Mesenchymal stem cell (in vitro differentiated cells and primary cell): ENCODE data around the gene BCAR1.

Experiments used
- DNase-seq: peaks from one replicate; pipeline ENCODE4 v3.0.0-alpha.2; 2013
- H2AFZ ChIP-seq: one replicate; pipeline ENCODE4 v1.6.1; 2013; ENCODE audit warnings: low read depth, mild to moderate bottlenecking, control low read depth, inconsistent platforms, low read length, moderate library complexity
- H2AK5ac ChIP-seq: 2 replicates; pipeline ENCODE4 v1.6.1; 2013; ENCODE audit warnings: low read length, moderate library complexity, mild to moderate bottlenecking, inconsistent platforms; ENCODE audit not compliant: severe bottlenecking
- H2BK120ac ChIP-seq: one replicate; pipeline ENCODE4 v1.6.1; 2013; ENCODE audit warnings: low read depth, mild to moderate bottlenecking, inconsistent platforms, low read length, moderate library complexity
- H2BK12ac ChIP-seq, 2 experiments: one replicate each; pipeline ENCODE4 v1.6.1; 2013; ENCODE audit warnings: inconsistent platforms in 2 of 2, low read length in 2 of 2, mild to moderate bottlenecking in 2 of 2, moderate library complexity in 2 of 2, control low read depth in 1 of 2
- H2BK15ac ChIP-seq: one replicate; pipeline ENCODE4 v1.6.1; 2013; ENCODE audit warnings: mild to moderate bottlenecking, low read depth, inconsistent platforms; ENCODE audit not compliant: poor library complexity, severe bottlenecking
- H2BK5ac ChIP-seq: 2 replicates; pipeline ENCODE4 v1.6.1; 2013; ENCODE audit warnings: low read depth, mild to moderate bottlenecking, low read length, control low read depth, inconsistent platforms; ENCODE audit not compliant: poor library complexity, severe bottlenecking
- H3K14ac ChIP-seq, 2 experiments: one replicate each; pipeline ENCODE4 v1.6.1; 2013; ENCODE audit warnings: inconsistent platforms in 2 of 2, low read length in 2 of 2, control low read depth in 1 of 2, mild to moderate bottlenecking in 1 of 2, moderate library complexity in 1 of 2
- H3K18ac ChIP-seq, 2 experiments: one replicate each; pipeline ENCODE4 v1.6.1; 2013; ENCODE audit warnings: inconsistent platforms in 2 of 2, low read length in 2 of 2, control low read depth in 1 of 2, low read depth in 1 of 2, mild to moderate bottlenecking in 1 of 2
- H3K23ac ChIP-seq, 2 experiments: one replicate each; pipeline ENCODE4 v1.6.1; 2013; ENCODE audit warnings: inconsistent platforms in 2 of 2, low read length in 2 of 2, mild to moderate bottlenecking in 2 of 2, moderate library complexity in 2 of 2, control low read depth in 1 of 2
- H3K27ac ChIP-seq: 2 replicates; pipeline ENCODE4 v1.5.1; 2013; ENCODE audit warnings: mild to moderate bottlenecking, moderate library complexity, low read length, control low read depth, inconsistent platforms; ENCODE audit not compliant: poor library complexity, severe bottlenecking
- H3K27me3 ChIP-seq, 2 experiments: 2 replicates each; pipeline versions ENCODE4 v1.6.1 to v1.7.0; 2013; ENCODE audit warnings: low read length in 2 of 2, mild to moderate bottlenecking in 2 of 2, moderate library complexity in 2 of 2, control low read depth in 1 of 2, inconsistent platforms in 1 of 2; ENCODE audit not compliant: control insufficient read depth in 1 of 2, insufficient read depth in 1 of 2
- H3K36me3 ChIP-seq, 2 experiments: 2 replicates each; pipeline versions ENCODE4 v1.6.1 to v1.7.0; 2013; ENCODE audit warnings: low read length in 2 of 2, control low read depth in 1 of 2, inconsistent platforms in 1 of 2, low read depth in 1 of 2, mild to moderate bottlenecking in 1 of 2; ENCODE audit not compliant: insufficient read depth in 2 of 2, control insufficient read depth in 1 of 2
- H3K4ac ChIP-seq, 2 experiments: one replicate each; pipeline ENCODE4 v1.6.1; 2013; ENCODE audit warnings: inconsistent platforms in 2 of 2, low read length in 2 of 2, mild to moderate bottlenecking in 2 of 2, moderate library complexity in 2 of 2, control low read depth in 1 of 2, low read depth in 1 of 2
- H3K4me1 ChIP-seq: 2 replicates; pipeline ENCODE4 v1.6.1; 2013; ENCODE audit warnings: low read depth, low read length, control low read depth; ENCODE audit not compliant: control insufficient read depth, insufficient read depth
- H3K4me2 ChIP-seq: 2 replicates; pipeline ENCODE4 v1.6.1; 2013; ENCODE audit warnings: low read length, mild to moderate bottlenecking, inconsistent platforms; ENCODE audit not compliant: poor library complexity, severe bottlenecking
- H3K4me3 ChIP-seq, 2 experiments: 2 replicates each; pipeline versions ENCODE4 v1.5.1 to v1.7.0; 2013; ENCODE audit warnings: low read length in 2 of 2, mild to moderate bottlenecking in 2 of 2, control low read depth in 1 of 2, low read depth in 1 of 2; ENCODE audit not compliant: insufficient read depth in 1 of 2
- H3K79me1 ChIP-seq: replicated peaks from 2 replicates; pipeline ENCODE4 v1.6.1; 2013; ENCODE audit warnings: mild to moderate bottlenecking, control low read depth, low read length, inconsistent platforms; ENCODE audit not compliant: poor library complexity, severe bottlenecking
- H3K9ac ChIP-seq: 2 replicates; pipeline ENCODE4 v1.7.0; 2013; ENCODE audit warnings: mild to moderate bottlenecking, low read length, moderate library complexity
- H3K9me3 ChIP-seq: 2 replicates; pipeline ENCODE4 v1.7.0; 2013; ENCODE audit warnings: mild to moderate bottlenecking, low read length; ENCODE audit not compliant: control insufficient read depth
- H4K8ac ChIP-seq: one replicate; pipeline ENCODE4 v1.6.1; 2013; ENCODE audit warnings: inconsistent platforms, mild to moderate bottlenecking, low read length, moderate library complexity
- H4K91ac ChIP-seq: one replicate; pipeline ENCODE4 v1.6.1; 2013; ENCODE audit warnings: mild to moderate bottlenecking, low read length, inconsistent platforms
- WGBS: methylation state at CpG from one replicate; pipeline ENCODE4 v1.1.7; 2013; ENCODE audit warnings: mixed read lengths; 5-methylcytosine and 5-hydroxymethylcytosine counted together

BCAR1 gene

DNA sequence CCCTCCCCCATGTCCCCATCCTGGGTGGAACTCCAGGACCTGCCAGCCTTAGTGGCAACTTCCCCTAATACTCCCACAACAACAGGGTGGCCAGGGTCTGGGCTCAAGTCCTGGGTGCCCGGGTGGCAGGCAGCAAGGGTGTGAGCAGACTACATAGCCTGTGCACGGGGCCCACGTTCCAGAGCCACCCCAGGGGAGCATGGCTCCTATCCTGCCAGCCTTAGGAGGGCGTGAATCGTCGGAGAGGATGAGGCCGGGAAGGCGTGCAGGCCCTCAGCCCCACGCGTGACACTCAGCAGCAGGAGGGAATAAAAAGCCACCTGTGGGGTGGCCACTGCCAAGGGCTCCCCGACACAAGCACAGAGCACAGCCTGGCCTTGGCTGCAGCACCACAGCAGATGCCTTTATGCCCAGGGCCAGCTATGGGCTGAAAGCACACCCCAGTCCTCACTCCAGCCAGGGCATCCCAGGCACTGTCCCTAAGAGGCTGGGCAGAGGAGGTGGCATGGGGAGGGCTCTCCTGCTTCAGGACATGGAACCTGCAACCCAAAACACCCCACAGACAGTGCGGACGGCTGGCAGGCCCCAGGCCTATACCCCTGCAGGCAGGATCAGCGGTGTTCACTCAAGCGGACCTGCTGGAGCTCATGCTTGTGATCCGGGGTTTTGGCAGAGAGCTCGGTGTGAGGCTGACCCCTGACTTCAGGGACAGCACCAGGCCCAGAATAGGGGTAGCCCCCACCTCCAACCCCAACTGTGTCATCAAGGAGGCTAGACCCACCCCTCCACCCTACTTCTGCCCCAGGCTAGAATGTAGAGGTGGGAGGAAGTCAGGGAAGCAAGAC lies 2.7 kb downstream of the BCAR1 start:
- Histone ChIP-seq H3K4me2 (peak overlapping the region; percentile 93), H3K18ac (peak overlapping the region; percentile 72 to 89), H3K9me3 (no peaks in the 10 kb centered on the region), H3K4me1 (peaks cover 77% of the 10 kb centered on the region), H3K4me3 (peak overlapping the region in 1 of 2 experiments; percentile 89), H3K27me3 (no peaks in the 10 kb centered on the region), H2AK5ac (peak overlapping the region; percentile 73), H2BK12ac (peak overlapping the region; percentile 51 to 80), H4K91ac (peak overlapping the region; percentile 48), H3K14ac (peak overlapping the region in 1 of 2 experiments; percentile 76), H3K27ac (peak overlapping the region; percentile 99), H3K23ac (peak overlapping the region; percentile 16 to 95), H3K79me1 (no peaks in the 10 kb centered on the region), H2BK120ac (no peak overlapping the region), H3K4ac (peak overlapping the region; percentile 51 to 91), H4K8ac (peak overlapping the region; percentile 74), H3K9ac (peak overlapping the region; percentile 92), H2BK5ac (peak overlapping the region; percentile 60), H2AFZ (no peak overlapping the region), H2BK15ac (peak overlapping the region; percentile 71), H3K36me3 (peaks cover 0 to 60% of the 10 kb centered on the region in 2 experiments)
- no peak for DNase-seq
- 69% methylated on average over 17 of the region's 17 CpGs for WGBS

DNA sequence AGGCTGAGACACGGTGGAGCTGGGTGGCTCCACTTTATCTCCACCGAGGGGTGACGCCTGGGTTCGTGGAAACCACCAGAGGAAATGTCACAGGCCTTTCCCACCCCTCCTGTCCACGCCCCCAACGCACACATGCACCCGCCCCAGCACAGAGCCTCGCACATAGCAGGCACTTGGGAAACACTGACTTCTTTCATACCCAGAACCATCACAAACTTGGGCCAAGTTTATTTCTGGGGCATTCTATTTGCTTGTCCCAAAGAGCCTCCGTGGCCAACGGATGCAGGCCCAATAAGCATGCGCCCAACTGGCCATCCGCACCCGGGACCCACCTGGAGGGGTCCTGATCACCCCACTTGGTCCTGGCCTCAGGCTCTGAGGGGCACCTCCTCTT lies 3.3 kb downstream of the BCAR1 start:
- H3K27ac ChIP-seq: peak overlapping the region; percentile 99
- peak; percentile 67 for DNase-seq
- H3K18ac ChIP-seq: peak overlapping the region; percentile 35 to 89
- 67% methylated on average over 13 of the region's 13 CpGs for WGBS
- H3K14ac ChIP-seq: peak overlapping the region in 1 of 2 experiments; percentile 76
- peak overlapping the region; percentile 1 for H4K8ac ChIP-seq
- H2BK15ac ChIP-seq: peak overlapping the region; percentile 12
- H2AK5ac ChIP-seq: peak overlapping the region; percentile 73
- no peak overlapping the region for H3K9ac ChIP-seq
- no peaks in the 10 kb centered on the region for H3K9me3 ChIP-seq
- H2BK120ac ChIP-seq: no peak overlapping the region
- no peaks in the 10 kb centered on the region for H3K27me3 ChIP-seq
- peak overlapping the region; percentile 31 for H2BK5ac ChIP-seq
- no peaks in the 10 kb centered on the region for H3K79me1 ChIP-seq
- H3K23ac ChIP-seq: peak overlapping the region; percentile 16 to 34
- no peak overlapping the region for H3K4me3 ChIP-seq
- H3K4ac ChIP-seq: peak overlapping the region in 1 of 2 experiments; percentile 29
- no peak overlapping the region for H2AFZ ChIP-seq
- H2BK12ac ChIP-seq: peak overlapping the region in 1 of 2 experiments; percentile 23
- peaks cover 0 to 62% of the 10 kb centered on the region in 2 experiments for H3K36me3 ChIP-seq
- no peak overlapping the region for H4K91ac ChIP-seq
- peak overlapping the region; percentile 93 for H3K4me2 ChIP-seq
- peaks cover 77% of the 10 kb centered on the region for H3K4me1 ChIP-seq

DNA sequence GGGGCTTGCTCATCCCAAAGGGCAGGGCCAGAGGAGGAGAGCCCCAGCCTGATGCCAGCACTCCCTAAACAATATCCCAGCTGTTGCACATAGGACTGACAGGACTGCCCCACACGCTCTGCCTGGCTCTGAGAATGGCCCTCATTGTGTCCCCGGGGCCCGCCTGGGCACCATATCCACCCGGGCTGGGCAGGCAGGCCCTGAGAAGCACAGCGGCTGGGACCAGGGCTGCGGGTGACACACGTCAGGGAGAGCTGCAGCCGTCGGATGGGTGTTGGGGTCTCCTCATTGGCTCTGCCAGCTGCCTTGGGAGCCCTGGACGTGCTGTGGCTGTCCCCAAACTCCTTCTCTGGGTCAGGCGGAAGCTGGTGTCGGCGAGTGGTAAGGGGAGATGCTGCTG lies 4.2 kb downstream of the BCAR1 start:
- Histone ChIP-seq H3K79me1 (no peaks in the 10 kb centered on the region), H3K27ac (peak overlapping the region; percentile 99), H3K4ac (peak overlapping the region; percentile 90 to 96), H3K18ac (peak overlapping the region; percentile 85 to 96), H3K36me3 (peaks cover 3 to 65% of the 10 kb centered on the region in 2 experiments), H2BK5ac (no peak overlapping the region), H3K9ac (no peak overlapping the region), H4K8ac (peak overlapping the region; percentile 70), H3K27me3 (no peaks in the 10 kb centered on the region), H3K4me3 (peak overlapping the region in 1 of 2 experiments; percentile 30), H2AK5ac (peak overlapping the region; percentile 99), H2BK15ac (peak overlapping the region; percentile 29), H3K4me2 (peak overlapping the region; percentile 47), H3K14ac (peak overlapping the region in 1 of 2 experiments; percentile 91), H4K91ac (peak overlapping the region; percentile 99), H2AFZ (no peak overlapping the region), H3K9me3 (no peaks in the 10 kb centered on the region), H2BK120ac (no peak overlapping the region), H2BK12ac (peak overlapping the region; percentile 91 to 97), H3K23ac (peak overlapping the region in 1 of 2 experiments; percentile 53), H3K4me1 (peaks cover 77% of the 10 kb centered on the region)
- peak; percentile 44 for DNase-seq
- 80% methylated on average over 12 of the region's 13 CpGs for WGBS
